Stimulated activated CD8-positive, alpha-beta memory T cell treated with anti-CD3 and anti-CD28 coated beads, Interleukin-7, amount 100 ng/mL, for 1 hour (primary cell): Measurements from ENCODE around the gene MUC20.
"Not testable (repeated sequence)": the region's sequence is repeated elsewhere in the genome, so short reads cannot be mapped to it uniquely, and the experiment has no call there.

ENCODE experiments used
- DNase-seq, 2 donors: peaks; one replicate each; pipeline ENCODE4 v3.0.0-alpha.2; 2020; ENCODE audit warnings: low read depth in 2 of 2

The MUC20 gene

DNA sequence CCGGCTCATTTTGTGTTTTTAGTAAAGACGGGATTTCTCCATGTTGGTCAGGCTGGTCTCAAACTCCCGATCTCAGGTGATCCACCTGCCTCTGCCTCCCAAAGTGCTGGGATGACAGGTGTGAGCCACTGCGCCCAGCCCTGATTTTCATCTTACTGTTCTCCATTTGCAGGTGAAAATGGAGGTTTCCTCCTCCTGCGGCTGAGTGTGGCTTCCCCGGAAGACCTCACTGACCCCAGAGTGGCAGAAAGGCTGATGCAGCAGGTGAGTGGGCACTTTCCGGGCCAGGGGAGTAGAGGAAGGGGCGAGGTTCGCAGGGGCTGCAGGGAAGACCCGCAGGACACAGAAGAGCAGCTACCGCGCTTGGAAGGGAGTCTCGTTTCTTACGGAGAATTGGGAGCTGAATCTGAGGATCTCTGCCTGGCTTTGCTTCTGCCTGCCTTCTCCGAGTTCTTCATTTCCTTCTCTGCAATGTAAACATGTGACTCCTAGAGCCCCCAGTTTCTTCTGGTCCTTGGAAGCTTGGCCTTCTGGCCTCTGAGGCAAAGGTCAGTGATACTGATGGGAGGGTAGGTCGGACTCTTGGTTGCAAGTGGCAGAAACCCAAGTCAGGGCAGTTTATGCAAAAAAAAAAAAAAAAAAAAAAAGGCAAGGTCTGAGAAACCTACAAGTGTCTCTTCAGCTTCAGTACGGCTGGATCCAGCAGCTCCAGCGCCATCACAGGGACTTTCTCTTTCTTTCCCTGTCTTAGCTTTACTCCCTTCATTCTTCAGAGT, 8.9 kb downstream of the MUC20 start:
- no peak for DNase-seq

DNA sequence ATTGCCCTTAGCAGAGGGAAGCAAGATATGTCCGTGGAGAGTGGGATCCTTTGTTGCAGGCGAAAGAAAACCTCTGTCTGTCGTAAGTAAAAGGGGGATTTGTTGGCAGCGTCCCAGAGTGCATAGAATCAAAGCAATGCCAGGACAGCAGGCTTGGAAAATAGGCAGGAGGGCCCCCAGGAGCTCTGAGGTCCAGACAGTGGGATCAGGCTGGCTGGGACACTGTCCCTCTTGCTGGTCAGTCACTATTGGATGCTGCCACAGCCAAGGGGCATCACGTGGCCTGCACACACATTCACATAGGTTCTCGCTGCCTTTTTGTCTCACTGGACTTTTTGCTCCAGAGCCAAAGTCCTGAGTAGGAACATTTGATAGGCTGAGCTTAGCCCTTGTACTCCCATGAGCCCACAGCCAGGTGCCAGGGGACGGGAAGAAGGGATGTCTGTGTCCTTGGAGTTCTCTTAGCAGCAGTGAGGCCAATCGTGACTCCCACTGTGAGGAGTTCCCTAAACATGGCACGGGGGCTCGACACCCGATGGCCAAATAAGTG, 10.7 kb downstream of the MUC20 start:
- DNase-seq: no peak

DNA sequence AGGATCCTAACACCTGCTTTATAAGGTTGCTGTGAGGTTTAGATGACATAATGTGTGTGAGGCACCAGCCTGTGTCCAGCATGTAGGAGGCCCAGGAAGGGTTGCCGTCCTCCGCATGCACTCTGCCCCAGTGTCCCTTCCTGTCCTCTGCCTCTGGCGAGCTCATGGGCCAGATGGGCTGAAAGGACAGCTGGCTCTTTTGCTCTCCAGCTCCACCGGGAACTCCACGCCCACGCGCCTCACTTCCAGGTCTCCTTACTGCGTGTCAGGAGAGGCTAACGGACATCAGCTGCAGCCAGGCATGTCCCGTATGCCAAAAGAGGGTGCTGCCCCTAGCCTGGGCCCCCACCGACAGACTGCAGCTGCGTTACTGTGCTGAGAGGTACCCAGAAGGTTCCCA, 12.2 kb downstream of the MUC20 start:
- no peak for DNase-seq

DNA sequence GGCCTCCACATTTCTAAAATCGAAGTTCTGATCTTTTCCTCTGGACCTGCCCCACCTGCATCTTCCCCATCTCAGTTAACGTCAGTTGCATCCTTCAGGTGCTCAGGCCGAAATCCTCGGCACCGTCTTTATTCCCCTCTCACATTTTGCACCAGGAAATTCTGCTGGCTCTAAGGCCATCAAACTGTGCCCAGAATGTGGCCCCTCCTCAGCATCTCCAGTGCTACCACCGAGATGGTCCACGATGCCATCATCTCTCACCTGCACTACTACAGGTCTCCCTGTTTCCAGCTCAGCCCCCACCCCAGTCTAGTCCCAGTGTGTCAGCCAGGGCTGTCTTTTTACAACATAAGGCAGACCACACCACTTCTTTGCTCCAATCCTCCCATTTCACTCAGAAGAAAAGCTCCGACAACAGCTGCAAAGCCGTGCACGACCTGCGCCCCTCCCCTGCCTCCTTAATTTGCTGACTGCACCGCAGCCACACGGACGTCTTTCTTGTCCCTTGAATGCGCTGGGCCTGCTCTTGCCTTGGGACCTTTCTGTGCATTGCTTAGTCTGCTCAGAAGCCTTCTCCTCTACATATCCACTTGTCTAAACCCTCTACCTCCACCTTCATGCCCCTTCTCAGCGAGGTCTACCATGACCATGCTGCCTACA, 14.4 kb downstream of the MUC20 start:
- DNase-seq: no peak

DNA sequence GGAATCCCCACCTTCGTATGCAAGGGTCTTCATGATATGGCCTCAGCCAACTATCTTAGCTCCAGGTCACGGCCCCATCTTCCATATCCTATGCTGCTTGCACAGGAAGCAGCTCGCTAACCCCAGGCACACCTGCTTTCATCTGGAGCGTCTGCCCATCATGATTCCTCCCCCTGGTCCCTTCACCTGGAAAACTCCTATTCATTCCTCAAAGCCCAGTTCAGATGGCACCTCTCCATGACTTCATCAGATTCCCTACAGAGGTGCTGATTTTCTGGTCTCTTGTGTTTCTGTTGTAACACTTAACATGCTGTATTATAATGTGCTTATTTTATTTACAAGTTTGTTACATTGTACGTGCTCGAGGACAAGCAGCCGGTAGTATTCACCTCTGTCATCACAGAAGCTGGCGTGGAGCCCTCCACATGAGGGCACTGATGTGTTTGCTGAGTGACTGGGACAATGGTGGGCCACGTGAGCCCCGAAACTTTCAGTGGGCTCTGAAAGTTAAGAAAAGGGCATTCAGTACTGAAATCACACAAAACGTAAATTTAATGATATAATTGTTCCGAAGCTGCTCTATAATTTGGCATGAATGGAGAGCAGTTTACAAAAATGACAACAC, 16.2 kb downstream of the MUC20 start:
- DNase-seq: no peak

DNA sequence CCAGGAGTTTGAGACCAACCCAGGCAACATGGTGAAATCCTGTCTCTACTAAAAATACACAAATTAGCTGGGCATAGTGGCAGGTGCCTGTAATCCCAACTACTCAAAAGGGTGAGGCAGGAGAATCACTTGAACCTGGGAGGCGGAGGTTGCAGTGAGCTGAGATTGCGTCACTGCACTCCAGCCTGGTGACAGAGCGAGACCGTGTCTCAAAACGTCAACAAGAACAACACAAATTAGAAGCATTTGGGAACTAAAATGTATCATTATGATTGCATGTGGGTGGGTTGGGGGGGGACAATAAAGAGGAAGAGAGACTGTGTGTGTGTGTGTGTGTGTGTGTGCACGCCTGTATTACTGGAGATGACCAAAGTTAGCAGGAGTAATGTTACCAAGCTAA, 17.0 kb downstream of the MUC20 start:
- not testable (repeated sequence) for DNase-seq

DNA sequence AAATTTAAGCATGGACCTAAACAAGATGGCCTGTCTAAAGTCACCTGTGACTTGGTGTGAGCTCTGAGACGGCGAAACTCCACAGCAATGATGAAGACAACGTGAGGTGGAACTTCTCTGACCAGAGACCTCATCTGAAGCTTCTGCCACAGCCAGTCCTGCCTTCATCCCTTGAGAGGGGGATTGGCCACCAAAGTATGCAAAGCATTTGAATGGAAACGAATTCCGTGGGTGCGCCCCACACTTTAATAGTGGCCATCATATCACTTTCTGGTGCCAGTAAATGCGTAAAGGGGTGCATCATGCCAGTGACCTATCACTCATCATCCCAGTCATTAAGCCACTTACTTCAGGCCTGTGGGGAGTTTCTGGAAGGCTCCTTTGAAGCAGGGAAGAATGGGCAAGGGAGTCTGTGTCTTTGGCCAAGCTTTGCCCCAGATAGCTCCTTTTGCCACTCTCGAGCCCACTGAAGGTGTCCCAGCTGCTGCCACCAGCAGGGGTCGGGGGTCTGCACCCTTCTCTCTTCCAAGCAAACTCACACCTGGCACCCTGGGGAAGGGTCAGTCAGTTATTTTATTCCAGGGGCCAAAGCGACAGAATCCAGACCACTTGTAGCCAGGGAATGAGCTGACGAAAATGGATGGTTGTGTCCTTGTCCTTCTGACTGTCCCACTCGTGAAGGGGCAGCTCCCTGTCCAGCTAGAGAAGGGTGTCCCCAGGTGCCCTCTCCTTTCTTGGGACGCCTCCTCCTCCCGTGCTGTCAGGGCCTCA, 17.7 kb downstream of the MUC20 start:
- no peak for DNase-seq

DNA sequence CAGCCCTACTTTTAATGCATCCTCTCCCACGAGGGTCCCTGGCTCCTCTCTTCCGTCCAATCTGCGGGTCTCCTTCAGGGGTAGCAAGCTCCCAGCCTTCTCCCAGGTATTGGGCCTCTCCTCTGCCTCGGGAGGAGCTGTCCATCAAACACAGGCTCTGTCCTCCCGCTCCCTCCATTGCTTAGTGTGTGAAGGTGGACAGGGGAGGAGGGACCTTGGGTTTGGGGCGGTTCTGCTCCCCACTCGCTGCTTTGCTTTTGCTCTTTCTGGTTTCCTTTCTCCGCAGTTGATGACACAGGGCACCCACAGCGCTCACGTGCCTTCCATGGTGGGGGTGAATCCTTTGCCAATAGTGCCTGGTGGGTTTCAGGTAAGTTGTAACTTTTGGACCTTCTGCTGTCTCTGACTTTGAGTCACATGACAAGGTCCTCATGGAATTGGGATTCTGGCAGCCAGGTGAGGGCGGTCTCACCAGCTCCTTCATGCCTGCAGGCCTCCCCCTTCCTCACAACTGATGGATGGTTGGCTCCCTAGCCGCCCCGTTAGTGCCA, 18.9 kb downstream of the MUC20 start:
- no peak for DNase-seq

DNA sequence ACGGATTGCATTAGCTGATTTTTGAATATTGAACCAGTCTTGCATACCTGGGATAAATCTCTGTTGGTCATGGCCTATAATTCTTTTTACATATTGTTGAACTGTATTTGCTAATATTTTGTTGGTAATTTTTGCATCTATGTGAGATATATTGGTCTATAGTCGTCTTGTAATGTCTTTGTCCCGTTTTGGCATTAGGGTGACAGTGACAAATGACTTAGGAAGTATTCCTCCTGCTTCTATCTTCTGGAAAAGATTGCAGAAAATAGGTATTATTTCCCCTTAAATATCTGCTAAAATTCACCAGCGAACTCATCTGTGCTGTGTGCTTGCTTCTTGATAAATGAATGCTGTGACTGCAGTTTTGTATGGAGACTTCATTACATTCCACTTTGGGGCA, 23.7 kb downstream of the MUC20 start:
- no peak for DNase-seq

DNA sequence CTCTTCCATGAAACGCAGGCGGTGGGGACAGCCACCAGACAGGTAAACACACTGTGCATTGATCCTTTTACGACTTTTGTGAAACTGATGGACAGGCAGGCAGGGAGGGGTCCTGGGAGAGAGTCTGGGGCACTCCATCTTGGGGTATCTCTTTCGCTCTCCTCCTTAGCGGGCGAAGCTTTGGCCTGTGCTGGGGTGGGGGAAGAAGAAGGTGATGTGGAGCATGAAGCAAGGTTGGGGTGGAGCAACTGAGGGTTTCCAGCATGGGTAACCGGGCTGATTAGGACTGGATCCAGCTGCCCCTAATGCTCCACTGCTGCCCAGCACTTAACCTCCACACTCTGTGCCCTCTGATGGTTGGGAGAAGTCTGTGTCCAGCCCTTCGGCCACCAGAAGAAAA, 25.6 kb downstream of the MUC20 start:
- DNase-seq: no peak

DNA sequence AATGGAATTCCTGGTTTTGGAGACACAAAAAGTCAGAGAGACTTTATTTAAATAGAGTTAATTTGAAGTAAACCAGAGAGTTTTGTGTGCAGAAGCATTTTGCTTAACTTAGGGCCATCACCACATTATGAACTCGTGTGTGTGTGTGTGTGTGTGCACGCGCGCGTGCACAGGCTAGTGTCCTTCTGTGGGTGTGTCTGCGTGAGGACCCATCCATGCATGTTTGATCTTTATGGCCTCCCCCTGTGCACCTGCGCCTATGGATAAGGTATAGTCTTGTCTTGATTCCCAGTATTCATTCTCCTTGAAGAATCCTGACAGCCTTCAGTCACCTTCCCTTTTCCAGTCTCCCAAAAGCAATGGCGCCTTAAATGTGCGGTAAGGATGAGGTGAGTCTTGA, 26.0 kb downstream of the MUC20 start:
- DNase-seq: no peak

DNA sequence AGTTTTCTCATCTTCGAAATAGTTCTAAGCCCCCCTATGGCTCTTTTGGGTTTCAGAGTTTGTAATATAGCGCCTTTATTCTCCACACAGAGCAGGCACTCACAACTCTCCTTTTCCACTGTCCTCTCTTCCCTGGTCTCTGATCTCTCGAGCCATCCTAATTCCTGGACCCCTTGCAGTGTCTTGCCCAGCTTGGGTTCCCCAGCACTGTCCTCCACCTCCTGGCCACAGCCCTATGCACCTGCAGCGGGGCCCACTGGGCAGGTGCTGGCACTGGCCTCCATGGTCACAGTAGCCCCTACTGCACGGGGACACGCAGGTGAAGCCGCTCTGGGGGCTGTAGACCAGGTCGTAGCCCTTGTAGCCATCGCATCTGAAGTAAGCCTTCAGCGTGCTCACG, 27.9 kb downstream of the MUC20 start:
- no peak for DNase-seq

DNA sequence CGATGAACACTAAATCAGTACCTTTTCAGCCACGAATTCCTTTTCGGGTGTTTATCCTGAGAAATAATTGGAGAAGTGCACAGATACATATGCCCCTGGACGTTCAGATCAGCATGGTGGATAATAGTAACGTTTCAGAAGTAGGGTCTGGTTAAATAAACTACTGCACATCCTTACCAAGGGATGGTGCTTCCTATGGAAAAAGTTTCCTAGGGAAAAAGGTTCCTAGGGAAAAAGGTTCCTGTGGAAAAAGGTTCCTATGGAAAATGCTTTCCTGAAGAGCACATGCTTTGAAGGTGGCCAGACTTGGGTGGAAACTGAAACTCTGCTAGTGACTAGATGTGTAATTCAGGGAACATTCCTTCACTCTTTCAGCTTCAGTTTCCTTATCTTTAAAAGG, 28.3 kb downstream of the MUC20 start:
- not testable (repeated sequence) for DNase-seq

DNA sequence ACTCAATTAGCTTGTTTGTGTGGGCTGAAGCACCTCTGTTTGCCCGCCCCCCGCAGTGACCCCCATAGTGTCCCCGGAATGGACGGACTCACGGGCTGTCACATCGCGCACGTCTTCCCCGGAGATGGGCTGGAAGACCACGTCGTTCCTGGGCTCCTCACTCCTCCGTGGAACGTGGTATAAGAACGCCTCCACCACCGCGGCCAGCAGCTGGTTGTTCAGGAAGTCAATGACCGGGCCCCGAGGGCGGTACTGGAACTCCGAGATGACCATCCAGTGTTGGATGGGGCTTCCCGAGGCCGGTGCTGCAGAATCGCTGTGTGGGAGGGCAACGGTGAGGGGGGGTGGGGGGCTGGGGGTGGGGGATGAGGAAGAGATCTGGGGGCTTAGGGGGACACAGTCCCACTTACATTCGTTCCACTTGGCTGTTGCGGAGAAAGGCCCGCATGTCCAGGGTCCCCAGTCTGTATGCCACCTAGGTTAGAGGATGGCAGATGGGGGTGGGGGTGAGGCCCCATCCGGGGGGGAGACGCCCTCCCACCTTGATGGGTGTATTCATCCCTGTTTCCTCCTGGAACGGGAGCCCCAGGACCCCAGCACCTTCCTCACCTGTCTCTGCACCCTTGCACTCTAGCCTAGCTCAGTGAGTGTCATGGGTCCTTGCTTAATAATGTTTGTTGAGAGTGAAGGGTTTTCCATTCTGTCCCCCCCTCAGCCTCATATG, 30.2 kb downstream of the MUC20 start:
- DNase-seq: no peak

DNA sequence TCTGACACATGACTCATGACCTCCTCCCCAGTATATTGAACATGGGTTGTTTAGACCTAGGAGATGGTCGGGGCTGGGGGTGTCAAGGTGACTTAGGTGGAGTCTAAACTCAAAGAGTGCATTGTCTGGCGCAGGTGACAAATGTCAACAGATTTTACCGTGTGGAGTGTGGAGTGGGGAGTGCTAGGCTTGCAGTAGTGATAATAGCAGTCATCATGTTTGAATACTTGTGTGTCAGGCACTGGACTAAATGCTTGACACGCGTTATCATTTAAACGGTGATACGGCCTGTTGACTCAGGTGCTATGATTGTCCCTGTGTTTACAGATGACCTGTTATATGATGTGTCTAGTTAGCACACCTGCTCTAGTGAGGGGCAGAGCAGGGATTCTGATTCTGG, 30.8 kb downstream of the MUC20 start:
- no peak for DNase-seq

DNA sequence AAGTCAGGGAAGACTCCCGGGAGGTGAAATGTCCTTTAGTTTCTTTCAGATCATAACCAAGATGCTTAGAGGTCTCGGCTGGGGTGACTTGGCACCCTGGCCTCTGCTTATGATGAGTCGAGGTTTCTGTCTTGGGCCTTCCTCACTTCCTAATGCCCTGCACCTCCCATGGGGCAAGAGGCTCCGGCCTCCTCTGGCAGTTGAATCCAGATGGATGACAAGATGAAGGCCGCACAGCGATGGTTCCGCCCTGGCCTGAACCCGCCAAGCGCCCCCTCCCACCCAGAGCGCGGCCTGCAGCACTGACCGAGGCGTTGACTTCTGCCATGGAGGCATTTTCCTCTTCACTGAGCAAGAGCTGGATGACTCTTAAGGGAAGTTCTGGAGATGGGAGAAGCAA, 31.3 kb downstream of the MUC20 start:
- no peak for DNase-seq

DNA sequence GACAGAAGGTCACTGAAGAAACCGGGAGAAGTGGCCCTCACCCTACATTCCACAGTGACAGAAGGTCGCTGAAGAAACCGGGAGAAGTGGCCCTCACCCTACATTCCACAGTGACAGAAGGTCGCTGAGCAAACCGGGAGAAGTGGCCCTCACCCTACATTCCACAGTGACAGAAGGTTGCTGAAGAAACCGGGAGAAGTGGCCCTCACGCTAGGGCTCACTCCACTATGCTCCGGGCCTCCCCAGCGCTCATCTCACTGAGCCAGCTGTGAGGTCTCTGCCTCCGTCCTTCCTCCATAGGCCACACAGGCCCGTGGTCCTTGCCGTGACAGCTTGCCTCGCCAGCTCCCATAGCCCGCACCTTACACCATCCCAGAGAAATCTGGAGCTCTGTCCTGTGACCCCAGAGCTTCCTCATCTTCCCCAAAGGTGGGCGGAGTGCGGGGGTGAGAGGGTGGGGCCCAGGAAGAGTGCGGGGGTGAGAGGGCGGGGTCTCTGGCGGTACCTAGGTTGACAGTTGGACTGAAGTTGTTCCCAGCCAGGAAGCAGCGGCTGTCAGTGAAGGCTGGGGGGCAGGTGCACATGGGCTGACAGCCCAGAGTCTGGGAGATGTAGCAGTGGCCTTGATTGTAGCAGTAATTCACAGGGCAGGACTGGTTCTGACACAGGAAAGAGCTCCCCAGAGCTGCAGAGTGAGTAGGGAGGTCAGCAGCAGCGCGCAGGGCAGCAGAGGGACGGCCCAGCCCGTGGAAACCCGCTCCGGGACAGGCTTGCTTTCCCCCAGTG, 32.0 kb downstream of the MUC20 start:
- no peak for DNase-seq

DNA sequence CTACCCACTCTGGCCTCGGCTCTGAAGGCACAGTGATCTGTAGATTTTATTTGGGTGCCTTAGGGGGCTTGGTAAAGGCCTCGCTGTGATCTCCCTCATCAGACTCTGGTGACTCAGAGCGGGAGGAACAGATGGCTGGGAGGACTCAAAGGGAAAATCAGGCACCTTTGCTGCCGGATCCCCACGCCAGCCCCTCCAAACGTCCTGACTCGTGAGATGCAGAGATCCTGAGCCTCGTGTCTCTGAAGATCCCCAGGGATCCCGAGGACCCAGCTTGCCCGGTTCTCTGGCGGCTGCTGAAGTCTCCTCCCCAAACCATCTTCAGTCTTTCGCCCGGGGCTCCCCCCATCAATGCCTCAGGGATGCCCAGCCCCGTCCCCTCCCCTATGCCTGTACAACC, 32.8 kb downstream of the MUC20 start:
- DNase-seq: no peak

DNA sequence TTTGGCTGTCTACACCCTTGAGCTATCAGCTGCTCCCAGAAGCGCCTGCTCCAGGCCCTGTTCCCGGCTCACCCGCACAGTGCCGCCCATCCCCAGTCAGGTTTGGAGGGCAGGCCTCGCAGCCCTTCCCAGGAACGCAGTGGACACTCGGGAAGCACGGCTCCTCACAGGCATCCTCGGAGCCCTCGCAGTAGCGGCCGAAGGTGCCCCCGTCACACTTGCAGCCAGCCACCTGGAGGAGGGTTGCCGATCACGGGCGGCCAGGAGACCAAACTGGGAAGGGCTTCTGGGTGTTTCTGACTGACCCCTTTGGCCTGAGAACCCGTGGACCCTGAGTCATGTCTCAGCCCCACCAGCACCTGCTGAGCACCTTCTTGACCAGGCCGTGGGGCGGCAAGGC, 33.4 kb downstream of the MUC20 start:
- DNase-seq: no peak

DNA sequence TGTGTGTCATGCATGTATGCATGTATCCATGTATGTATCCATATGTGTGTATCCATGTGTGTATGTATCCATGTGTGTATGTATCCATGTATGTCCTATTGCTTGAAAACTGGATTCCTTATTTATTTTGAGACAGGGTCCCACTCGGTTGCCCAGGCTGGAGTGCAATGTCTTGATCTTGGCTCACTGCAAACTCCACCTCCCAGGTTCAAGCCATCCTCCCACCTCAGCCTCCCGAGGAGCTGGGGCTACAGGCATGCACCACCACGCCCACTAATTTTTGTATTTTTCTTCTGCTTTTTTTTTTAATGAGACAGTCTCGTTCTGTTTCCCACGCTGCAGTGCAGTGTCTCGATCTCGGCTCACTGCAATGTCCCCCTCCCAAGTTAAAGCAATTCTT, 34.1 kb downstream of the MUC20 start:
- DNase-seq: no peak
